IMR-90 (cell line): Measurements from ENCODE around the gene SLC12A8. TPM values are rescaled to one million over a fixed set of nuclear protein-coding genes. Genes with fewer than 3 reads are reported as not detected.

Experiments used
- ATAC-seq: fragments of 200-7000 bp; cut with Tn5 transposase; 2 replicates; pipeline ENCODE4 v1.9.1; 2020; ENCODE audit warnings: low read depth, mild to moderate bottlenecking, moderate library complexity
- BruUV-seq: library from RNA; stranded (reverse); fragments of 400-500 nt; replicated peaks from 2 replicates; lab custom pipeline; 2021; lab: Mats Ljungman, UMichigan
- CTCF ChIA-PET: fragments of 300-600 bp; formaldehyde crosslinking; extraction: SDS; loops from one replicate; lab custom pipeline; 2021; ENCODE audit warnings: antibody characterized with exemption; lab: Yijun Ruan, JAX
- POLR2A ChIA-PET: fragments of 300-600 bp; sonication (Branson Sonifier 250); formaldehyde crosslinking; loops from one replicate; lab custom pipeline; 2022; ENCODE audit warnings: antibody characterized with exemption; ENCODE audit not compliant: unreplicated experiment; lab: Charles Lee
- DNase-seq: peaks from one replicate; pipeline ENCODE4 v3.0.0; 2013
- H2AFZ ChIP-seq: replicated peaks from 2 replicates; pipeline ENCODE3; 2013; ENCODE audit warnings: low read length, mild to moderate bottlenecking; ENCODE audit not compliant: poor library complexity
- H2AK5ac ChIP-seq: 2 replicates; pipeline ENCODE4 v1.6.1; 2013; ENCODE audit warnings: low read depth, low read length, inconsistent platforms
- H2AK9ac ChIP-seq: replicated peaks from 2 replicates; pipeline ENCODE3; 2013; ENCODE audit warnings: mild to moderate bottlenecking, low read depth, low read length, moderate library complexity; ENCODE audit not compliant: poor library complexity
- H2BK120ac ChIP-seq: 2 replicates; pipeline ENCODE4 v1.6.1; 2013; ENCODE audit warnings: low read depth, low read length, inconsistent platforms
- H2BK15ac ChIP-seq: 3 replicates; pipeline ENCODE4 v1.6.1; 2013; ENCODE audit warnings: low read depth, low read length, inconsistent platforms
- H2BK20ac ChIP-seq: 2 replicates; pipeline ENCODE4 v1.6.1; 2013; ENCODE audit warnings: low read depth, mild to moderate bottlenecking, inconsistent platforms, low read length, moderate library complexity
- H2BK5ac ChIP-seq: 2 replicates; pipeline ENCODE4 v1.6.1; 2013; ENCODE audit warnings: mild to moderate bottlenecking, low read depth, low read length, inconsistent platforms; ENCODE audit not compliant: poor library complexity, severe bottlenecking
- H3K14ac ChIP-seq: replicated peaks from 2 replicates; pipeline ENCODE4 v1.6.1; 2013; ENCODE audit warnings: low read depth, low read length, inconsistent platforms
- H3K18ac ChIP-seq: 2 replicates; pipeline ENCODE4 v1.6.1; 2013; ENCODE audit warnings: low read depth, low read length, control low read depth
- H3K23ac ChIP-seq: 2 replicates; pipeline ENCODE4 v1.6.1; 2013; ENCODE audit warnings: low read depth, low read length, inconsistent platforms
- H3K27ac ChIP-seq: 2 replicates; pipeline ENCODE4 v1.5.1; 2013; ENCODE audit warnings: mild to moderate bottlenecking, control low read depth, low read length; ENCODE audit not compliant: insufficient read depth
- H3K27me3 ChIP-seq: 2 replicates; pipeline ENCODE4 v1.6.1; 2013; ENCODE audit warnings: low read length; ENCODE audit not compliant: control insufficient read depth, insufficient read depth
- H3K36me3 ChIP-seq: 2 replicates; pipeline ENCODE4 v1.6.1; 2013; ENCODE audit warnings: low read length, mixed read lengths; ENCODE audit not compliant: control insufficient read depth, insufficient read depth
- H3K4ac ChIP-seq: 2 replicates; pipeline ENCODE4 v1.6.1; 2013; ENCODE audit warnings: low read depth, low read length, inconsistent platforms
- H3K4me1 ChIP-seq: 2 replicates; pipeline ENCODE4 v1.6.1; 2013; ENCODE audit warnings: low read length, mixed read lengths; ENCODE audit not compliant: control insufficient read depth, insufficient read depth
- H3K4me2 ChIP-seq: 2 replicates; pipeline ENCODE4 v1.6.1; 2013; ENCODE audit warnings: low read depth, mild to moderate bottlenecking, control low read depth, low read length, moderate library complexity
- H3K4me3 ChIP-seq: 2 replicates; pipeline ENCODE4 v1.5.1; 2013; ENCODE audit warnings: low read depth, mild to moderate bottlenecking, control low read depth, low read length, moderate library complexity; ENCODE audit not compliant: insufficient read depth
- H3K56ac ChIP-seq: 2 replicates; pipeline ENCODE4 v1.6.1; 2013; ENCODE audit warnings: low read length, inconsistent platforms; ENCODE audit not compliant: insufficient read depth; ENCODE audit errors: extremely low read depth
- H3K79me1 ChIP-seq, 2 experiments: 2 replicates each; pipeline ENCODE4 v1.6.1; 2013; ENCODE audit warnings: low read length in 2 of 2, inconsistent platforms in 1 of 2, low read depth in 1 of 2
- H3K9ac ChIP-seq: 2 replicates; pipeline ENCODE4 v1.6.1; 2013; ENCODE audit warnings: low read depth, low read length, control low read depth
- H3K9me1 ChIP-seq: 2 replicates; pipeline ENCODE4 v1.6.1; 2013; ENCODE audit warnings: low read length, inconsistent platforms; ENCODE audit not compliant: insufficient read depth
- H3K9me3 ChIP-seq: 2 replicates; pipeline ENCODE4 v1.6.1; 2013; ENCODE audit warnings: low read length; ENCODE audit not compliant: control insufficient read depth, insufficient read depth
- H4K20me1 ChIP-seq: 2 replicates; pipeline ENCODE4 v1.6.1; 2013; ENCODE audit warnings: low read length, inconsistent platforms; ENCODE audit not compliant: insufficient read depth
- H4K5ac ChIP-seq: 2 replicates; pipeline ENCODE4 v1.6.1; 2013; ENCODE audit warnings: mild to moderate bottlenecking, low read depth, low read length, control low read depth
- H4K8ac ChIP-seq, 2 experiments: 2 replicates each; pipeline ENCODE4 v1.6.1; 2013; ENCODE audit warnings: low read depth in 2 of 2, low read length in 2 of 2, control low read depth in 1 of 2, inconsistent platforms in 1 of 2
- H4K91ac ChIP-seq: 2 replicates; pipeline ENCODE4 v1.6.1; 2013; ENCODE audit warnings: low read depth, low read length, inconsistent platforms; ENCODE audit not compliant: insufficient read depth
- BHLHE40 ChIP-seq: fragments of 150-350 bp; IDR thresholded peaks from 2 replicates; pipeline ENCODE4 v1.6.1; 2016; ENCODE audit warnings: mild to moderate bottlenecking, low read depth, low read length
- CEBPB ChIP-seq: IDR thresholded peaks from 2 replicates; pipeline ENCODE4 v1.6.1; 2012; ENCODE audit warnings: low read depth, low read length, improper control_type of control experiment
- CHD1 ChIP-seq: IDR thresholded peaks from 2 replicates; pipeline ENCODE4 v1.6.1; 2012; ENCODE audit warnings: low read depth, low read length, improper control_type of control experiment
- CTCF ChIP-seq: conservative IDR thresholded peaks from 2 replicates; pipeline ENCODE4 v1.5.1; 2012; ENCODE audit warnings: mild to moderate bottlenecking, low read depth, low read length, improper control_type of control experiment
- FOS ChIP-seq: fragments of 150-350 bp; IDR thresholded peaks from 2 replicates; pipeline ENCODE4 v1.6.1; 2016; ENCODE audit warnings: low read depth, low read length
- MAFK ChIP-seq: IDR thresholded peaks from 2 replicates; pipeline ENCODE4 v1.6.1; 2012; ENCODE audit warnings: low read depth, low read length, improper control_type of control experiment
- MAZ ChIP-seq: IDR thresholded peaks from 2 replicates; pipeline ENCODE4 v1.6.1; 2012; ENCODE audit warnings: low read depth, mild to moderate bottlenecking, low read length, improper control_type of control experiment, moderate library complexity, borderline replicate concordance
- MXI1 ChIP-seq: IDR thresholded peaks from 2 replicates; pipeline ENCODE4 v1.6.1; 2012; ENCODE audit warnings: low read depth, mild to moderate bottlenecking, low read length, moderate library complexity, borderline replicate concordance
- NFE2L2 ChIP-seq: fragments of 150-350 bp; IDR thresholded peaks from 2 replicates; pipeline ENCODE4 v1.6.1; 2016; ENCODE audit warnings: low read depth, mild to moderate bottlenecking, low read length
- POLR2A ChIP-seq: IDR thresholded peaks from 2 replicates; pipeline ENCODE4 v1.6.1; 2012; ENCODE audit warnings: mild to moderate bottlenecking, low read depth, low read length
- RAD21 ChIP-seq: IDR thresholded peaks from 2 replicates; pipeline ENCODE4 v1.6.1; 2012; ENCODE audit warnings: low read length, improper control_type of control experiment
- RCOR1 ChIP-seq: IDR thresholded peaks from 2 replicates; pipeline ENCODE4 v1.6.1; 2012; ENCODE audit warnings: mild to moderate bottlenecking, low read length, improper control_type of control experiment; ENCODE audit not compliant: insufficient replicate concordance
- RFX5 ChIP-seq: IDR thresholded peaks from 2 replicates; pipeline ENCODE4 v1.8.0; 2012; ENCODE audit warnings: low read depth, mild to moderate bottlenecking, low read length, moderate library complexity
- SMC3 ChIP-seq: fragments of 150-350 bp; IDR thresholded peaks from 2 replicates; pipeline ENCODE4 v1.6.1; 2016; ENCODE audit warnings: low read depth, mild to moderate bottlenecking, antibody characterized with exemption, low read length, moderate library complexity
- USF2 ChIP-seq: fragments of 150-350 bp; IDR thresholded peaks from 2 replicates; pipeline ENCODE4 v1.6.1; 2017; ENCODE audit warnings: mild to moderate bottlenecking, antibody characterized with exemption, low read length, low read depth
- WGBS, 2 experiments: methylation state at CpG; one replicate each; pipeline versions ENCODE4 v1.1.5 to v1.1.7; 2013; ENCODE audit warnings: missing lambda C conversion rate in 2 of 2; ENCODE audit not compliant: insufficient read length in 1 of 2; ENCODE audit errors: extremely low coverage in 2 of 2; 5-methylcytosine and 5-hydroxymethylcytosine counted together
- dilution Hi-C: fragments of 300-500 bp; cut with HindIII; formaldehyde crosslinking; loops from one replicate; pipeline ENCODE4 v1.14.3; 2018; ENCODE audit warnings: low sequenced_read_pairs; ENCODE audit not compliant: unreplicated experiment
- in situ Hi-C: fragments of 300-500 bp; cut with MboI; formaldehyde crosslinking; loops from 3 replicates; pipeline ENCODE4 v1.14.3; 2019; ENCODE audit warnings: low sequenced_read_pairs, inconsistent platforms, mixed read lengths
- intact Hi-C: fragments of 100-400 bp; cut with micrococcal nuclease; formaldehyde crosslinking; loops from 2 replicates; pipeline ENCODE4 v1.10.0; 2022
- polyA plus RNA-seq, 3 experiments: library from polyadenylated mRNA; depleted of rRNA; stranded (reverse); fragments of >200 nt; gene quantifications; 2 replicates each; pipeline ENCODE4 v1.2.3, GENCODE V29; 2012; ENCODE audit warnings: low replicate concordance in 1 of 3
- total RNA-seq: library from RNA; depleted of rRNA; stranded (reverse); fragments of >200 nt; gene quantifications from 2 replicates; pipeline ENCODE4 v1.2.3, GENCODE V29; 2012

The SLC12A8 gene
- total and polyA plus RNA-seq, 2 of the 4 experiments (the other 2 are of a cell fraction) = 2.2 to 4.3 TPM

GRCh38 chr3:125119752-125120378 is 92.7 kb downstream of the SLC12A8 start:
- Histone ChIP-seq H3K23ac (peak overlapping the region; percentile 12; the same call in 1 of the 2 replicates), H2AK9ac (peak overlapping the region; percentile 26), H2AFZ (peak overlapping the region; percentile 79), H2AK5ac (peak overlapping the region; percentile 66), H2BK20ac (peak overlapping the region; percentile 51; the same call in 1 of the 2 replicates), H3K27me3 (no peaks in the 10 kb centered on the region), H2BK5ac (no peak overlapping the region), H4K8ac (peak overlapping the region in 1 of 2 experiments; percentile 76; a peak in 2 of 4 replicates), H3K27ac (no peak overlapping the region), H3K9ac (no peak overlapping the region; the same call in 1 of the 2 replicates), H4K5ac (peak overlapping the region; percentile 72; the same call in 1 of the 2 replicates), H2BK15ac (peak overlapping the region; percentile 73), H3K4me2 (no peak overlapping the region), H3K4me1 (peaks cover 28% of the 10 kb centered on the region), H3K14ac (peak overlapping the region; percentile 17; the same call in 1 of the 2 replicates), H3K4ac (peak overlapping the region; percentile 51), H3K79me1 (no peaks in the 10 kb centered on the region), H3K18ac (peak overlapping the region; percentile 79), H3K36me3 (no peaks in the 10 kb centered on the region), H3K56ac (no peak overlapping the region; the same call in 1 of the 2 replicates), H4K91ac (0 out of 2 replicates have a peak overlapping the region, but pooled peaks have one; percentile 3), H4K20me1 (no peaks in the 10 kb centered on the region), H3K9me1 (peaks cover 11% of the 10 kb centered on the region; the same call in 1 of the 2 replicates), H3K9me3 (no peaks in the 10 kb centered on the region), H2BK120ac (peak overlapping the region; percentile 65), H3K4me3 (no peak overlapping the region)
- TF ChIP-seq FOS (no peak), RAD21 (no peak), MAZ (no peak), CEBPB (no peak), MAFK (no peak), NFE2L2 (no peak), USF2 (no peak), CHD1 (no peak), MXI1 (no peak), RCOR1 (no peak), CTCF (no peak), RFX5 (no peak), BHLHE40 (no peak), POLR2A (no peak), SMC3 (no peak)
- in situ Hi-C loops = no loop called here
- WGBS, 2 experiments = 26% methylated on average over 4 of the region's 11 CpGs; no CpG with 5 or more reads in 1 of the 2 experiments
- POLR2A ChIA-PET = interaction anchor here (1.0 kb wide), 1 partner anchor 10 kb away, joined by 3 read pairs; no protein-coding TSS in a partner anchor
- intact Hi-C loops = loop anchor here (5.0 kb wide), 1 partner anchor 118 kb away; no protein-coding TSS in a partner anchor
- ATAC-seq = no peak
- dilution Hi-C loops = no loop called here
- no peak for DNase-seq
- CTCF ChIA-PET = interaction anchor here (0.5 to 0.8 kb wide), 2 partner anchors 13 to 125 kb away, joined by 3 read pairs; no protein-coding TSS in a partner anchor
- no TSS peak for BruUV-seq
